HepG2 (cell line): ENCODE results near the gene PLEKHG4. TPM values are rescaled to one million over a fixed set of nuclear protein-coding genes. Genes with fewer than 3 reads are reported as not detected.

Experiments used
- ELF1 ChIP-seq: sonication (generic); formaldehyde crosslinking; IDR thresholded peaks from 2 replicates; pipeline ENCODE4 v1.4.0; 2020; ENCODE audit warnings: missing genetic modification reagents
- ERF ChIP-seq: IDR thresholded peaks from 2 replicates; pipeline ENCODE4 v1.6.1; 2018; ENCODE audit warnings: missing biosample characterization, missing genetic modification reagents
- GATAD1 ChIP-seq: IDR thresholded peaks from 2 replicates; pipeline ENCODE4 v1.6.1; 2016; ENCODE audit warnings: missing genetic modification reagents, missing compliant biosample characterization
- HOXD1 ChIP-seq: sonication (generic); formaldehyde crosslinking; IDR thresholded peaks from 2 replicates; pipeline ENCODE4 v1.5.0; 2020; ENCODE audit warnings: missing genetic modification reagents
- MBNL3 ChIP-seq: fragments of 250-450 bp; sonication (Bioruptor Pico); conservative IDR thresholded peaks from 2 replicates; pipeline ENCODE4 v1.8.0; 2022; ENCODE audit warnings: mild to moderate bottlenecking, inconsistent platforms
- NFE2 ChIP-seq: sonication (generic); formaldehyde crosslinking; IDR thresholded peaks from 2 replicates; pipeline ENCODE4 v1.4.0; 2020; ENCODE audit warnings: missing genetic modification reagents
- SAFB2 ChIP-seq: sonication (generic); formaldehyde crosslinking; IDR thresholded peaks from 2 replicates; pipeline ENCODE4 v1.5.1; 2020; ENCODE audit warnings: missing genetic modification reagents, low read depth, mild to moderate bottlenecking, borderline replicate concordance
- SOX5 ChIP-seq: IDR thresholded peaks from 2 replicates; pipeline ENCODE4 v1.6.1; 2016; ENCODE audit warnings: borderline replicate concordance
- SP4 ChIP-seq: sonication (generic); formaldehyde crosslinking; IDR thresholded peaks from 2 replicates; pipeline ENCODE4 v1.8.1; 2023; ENCODE audit warnings: mild to moderate bottlenecking, missing genetic modification reagents
- TAF1 ChIP-seq: sonication (generic); formaldehyde crosslinking; IDR thresholded peaks from 2 replicates; pipeline ENCODE4 v1.4.0; 2020; ENCODE audit warnings: missing genetic modification reagents
- TGIF2 ChIP-seq: IDR thresholded peaks from 2 replicates; pipeline ENCODE4 v1.6.1; 2016; ENCODE audit warnings: control low read depth, missing compliant biosample characterization
- ZNF343 ChIP-seq: sonication (generic); formaldehyde crosslinking; IDR thresholded peaks from 2 replicates; pipeline ENCODE4 v1.4.0; 2020; ENCODE audit warnings: mild to moderate bottlenecking, missing genetic modification reagents
- ZNF563 ChIP-seq: sonication (generic); formaldehyde crosslinking; IDR thresholded peaks from 2 replicates; pipeline ENCODE4 v1.8.0; 2022; ENCODE audit warnings: mild to moderate bottlenecking, moderate library complexity, missing genetic modification reagents
- polyA plus RNA-seq, 8 experiments: library from polyadenylated mRNA; depleted of rRNA in 3 of 8; stranded (reverse) in 7 of 8; unstranded in 1 of 8; fragments of >200 nt; fragmentation: Illumina TruSeq in 4 of 8; extraction: Trizol in 4 of 8; gene quantifications; 2 replicates each; pipeline versions ENCODE4 v1.2.1 to v1.2.3, GENCODE V29; 2011 to 2016; ENCODE audit warnings: low read depth in 4 of 8, missing spikeins in 1 of 8, mixed read lengths in 1 of 8; ENCODE audit not compliant: insufficient read depth in 1 of 8
- total RNA-seq, 5 experiments: library from RNA; depleted of rRNA; stranded (reverse); fragments of >200 nt; fragmentation: Illumina TruSeq; extraction: Trizol; gene quantifications; 2 replicates each; pipeline ENCODE4 v1.2.3, GENCODE V29; 2016; ENCODE audit warnings: low read depth in 1 of 5
- TF ChIP-seq, protein P1 (sequence below): sonication (generic); formaldehyde crosslinking; IDR thresholded peaks from 2 replicates; pipeline ENCODE4 v1.4.0; 2020; ENCODE audit warnings: mild to moderate bottlenecking, missing genetic modification reagents, borderline replicate concordance
- TF ChIP-seq, protein P2 (sequence below): sonication (generic); formaldehyde crosslinking; conservative IDR thresholded peaks from 2 replicates; pipeline ENCODE4 v1.4.0; 2020; ENCODE audit warnings: missing genetic modification reagents
- TF ChIP-seq, protein P3 (sequence below): sonication (generic); formaldehyde crosslinking; IDR thresholded peaks from 2 replicates; pipeline ENCODE4 v1.8.0; 2022; ENCODE audit warnings: low read depth, missing genetic modification reagents
- TF ChIP-seq, protein P4 (sequence below): sonication (generic); formaldehyde crosslinking; IDR thresholded peaks from 2 replicates; pipeline ENCODE4 v1.5.0; 2020; ENCODE audit warnings: mild to moderate bottlenecking, missing genetic modification reagents
- TF ChIP-seq, protein P5 (sequence below): sonication (generic); formaldehyde crosslinking; IDR thresholded peaks from 2 replicates; pipeline ENCODE4 v1.5.0; 2020; ENCODE audit warnings: missing genetic modification reagents

PLEKHG4 gene
- total and polyA plus RNA-seq, 2 of the 13 experiments (the other 11 are each of a cell fraction or from before 2014, with no cell fraction given), result 7.1 to 13.6 TPM

DNA sequence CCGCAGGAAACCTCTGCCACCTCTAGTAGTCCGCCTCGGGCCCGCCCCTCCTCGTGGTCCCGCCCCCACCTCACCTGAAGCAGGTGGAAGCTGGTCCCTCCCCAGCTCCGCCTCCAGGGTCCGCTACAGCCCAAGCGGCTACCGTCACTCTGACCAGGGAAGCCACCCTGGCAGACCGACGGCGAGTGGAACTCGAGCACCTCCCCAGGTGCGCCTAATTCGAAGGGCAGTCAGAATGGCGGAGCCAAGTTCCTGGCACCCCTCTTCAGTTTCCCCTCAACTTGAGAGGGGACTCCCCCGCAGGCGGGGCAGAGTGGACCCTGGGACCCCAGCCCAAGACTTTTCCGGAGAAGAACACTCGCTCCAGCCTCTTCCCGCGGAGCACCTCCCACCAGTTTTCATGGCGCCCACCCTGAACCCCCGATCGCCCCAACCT lies 32.6 kb upstream of the PLEKHG4 start (continued):
- TF ChIP-seq, protein P1, sequence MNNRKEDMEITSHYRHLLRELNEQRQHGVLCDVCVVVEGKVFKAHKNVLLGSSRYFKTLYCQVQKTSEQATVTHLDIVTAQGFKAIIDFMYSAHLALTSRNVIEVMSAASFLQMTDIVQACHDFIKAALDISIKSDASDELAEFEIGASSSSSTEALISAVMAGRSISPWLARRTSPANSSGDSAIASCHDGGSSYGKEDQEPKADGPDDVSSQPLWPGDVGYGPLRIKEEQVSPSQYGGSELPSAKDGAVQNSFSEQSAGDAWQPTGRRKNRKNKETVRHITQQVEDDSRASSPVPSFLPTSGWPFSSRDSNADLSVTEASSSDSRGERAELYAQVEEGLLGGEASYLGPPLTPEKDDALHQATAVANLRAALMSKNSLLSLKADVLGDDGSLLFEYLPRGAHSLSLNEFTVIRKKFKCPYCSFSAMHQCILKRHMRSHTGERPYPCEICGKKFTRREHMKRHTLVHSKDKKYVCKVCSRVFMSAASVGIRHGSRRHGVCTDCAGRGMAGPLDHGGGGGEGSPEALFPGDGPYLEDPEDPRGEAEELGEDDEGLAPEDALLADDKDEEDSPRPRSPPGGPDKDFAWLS (CRISPR knock-in tag), result 0 out of 2 replicates have a peak, but pooled peaks have one; percentile 3
- no peak for TF ChIP-seq TGIF2 (CRISPR knock-in tag)
- 0 out of 2 replicates have a peak, but pooled peaks have one; percentile 25 for TF ChIP-seq ZNF343
- no peak for TF ChIP-seq GATAD1 (CRISPR knock-in tag)
- TF ChIP-seq ERF (CRISPR knock-in tag), result no peak
- TF ChIP-seq ELF1 (CRISPR knock-in tag), result 0 out of 2 replicates have a peak, but pooled peaks have one; percentile 16
- TF ChIP-seq TAF1 (CRISPR knock-in tag), result no peak
- no peak for TF ChIP-seq SP4 (CRISPR knock-in tag)
- TF ChIP-seq, protein P2, sequence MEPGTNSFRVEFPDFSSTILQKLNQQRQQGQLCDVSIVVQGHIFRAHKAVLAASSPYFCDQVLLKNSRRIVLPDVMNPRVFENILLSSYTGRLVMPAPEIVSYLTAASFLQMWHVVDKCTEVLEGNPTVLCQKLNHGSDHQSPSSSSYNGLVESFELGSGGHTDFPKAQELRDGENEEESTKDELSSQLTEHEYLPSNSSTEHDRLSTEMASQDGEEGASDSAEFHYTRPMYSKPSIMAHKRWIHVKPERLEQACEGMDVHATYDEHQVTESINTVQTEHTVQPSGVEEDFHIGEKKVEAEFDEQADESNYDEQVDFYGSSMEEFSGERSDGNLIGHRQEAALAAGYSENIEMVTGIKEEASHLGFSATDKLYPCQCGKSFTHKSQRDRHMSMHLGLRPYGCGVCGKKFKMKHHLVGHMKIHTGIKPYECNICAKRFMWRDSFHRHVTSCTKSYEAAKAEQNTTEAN (CRISPR knock-in tag), result no peak
- TF ChIP-seq MBNL3 (CRISPR knock-in tag), result no peak
- TF ChIP-seq SOX5, result no peak
- TF ChIP-seq, protein P3, sequence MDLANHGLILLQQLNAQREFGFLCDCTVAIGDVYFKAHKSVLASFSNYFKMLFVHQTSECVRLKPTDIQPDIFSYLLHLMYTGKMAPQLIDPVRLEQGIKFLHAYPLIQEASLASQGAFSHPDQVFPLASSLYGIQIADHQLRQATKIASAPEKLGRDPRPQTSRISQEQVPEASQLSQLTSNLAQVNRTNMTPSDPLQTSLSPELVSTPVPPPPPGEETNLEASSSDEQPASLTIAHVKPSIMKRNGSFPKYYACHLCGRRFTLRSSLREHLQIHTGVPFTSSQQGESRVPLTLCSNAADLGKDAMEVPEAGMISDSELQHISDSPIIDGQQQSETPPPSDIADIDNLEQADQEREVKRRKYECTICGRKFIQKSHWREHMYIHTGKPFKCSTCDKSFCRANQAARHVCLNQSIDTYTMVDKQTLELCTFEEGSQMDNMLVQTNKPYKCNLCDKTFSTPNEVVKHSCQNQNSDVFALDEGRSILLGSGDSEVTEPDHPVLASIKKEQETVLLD (CRISPR knock-in tag), result no peak
- TF ChIP-seq, protein P4, sequence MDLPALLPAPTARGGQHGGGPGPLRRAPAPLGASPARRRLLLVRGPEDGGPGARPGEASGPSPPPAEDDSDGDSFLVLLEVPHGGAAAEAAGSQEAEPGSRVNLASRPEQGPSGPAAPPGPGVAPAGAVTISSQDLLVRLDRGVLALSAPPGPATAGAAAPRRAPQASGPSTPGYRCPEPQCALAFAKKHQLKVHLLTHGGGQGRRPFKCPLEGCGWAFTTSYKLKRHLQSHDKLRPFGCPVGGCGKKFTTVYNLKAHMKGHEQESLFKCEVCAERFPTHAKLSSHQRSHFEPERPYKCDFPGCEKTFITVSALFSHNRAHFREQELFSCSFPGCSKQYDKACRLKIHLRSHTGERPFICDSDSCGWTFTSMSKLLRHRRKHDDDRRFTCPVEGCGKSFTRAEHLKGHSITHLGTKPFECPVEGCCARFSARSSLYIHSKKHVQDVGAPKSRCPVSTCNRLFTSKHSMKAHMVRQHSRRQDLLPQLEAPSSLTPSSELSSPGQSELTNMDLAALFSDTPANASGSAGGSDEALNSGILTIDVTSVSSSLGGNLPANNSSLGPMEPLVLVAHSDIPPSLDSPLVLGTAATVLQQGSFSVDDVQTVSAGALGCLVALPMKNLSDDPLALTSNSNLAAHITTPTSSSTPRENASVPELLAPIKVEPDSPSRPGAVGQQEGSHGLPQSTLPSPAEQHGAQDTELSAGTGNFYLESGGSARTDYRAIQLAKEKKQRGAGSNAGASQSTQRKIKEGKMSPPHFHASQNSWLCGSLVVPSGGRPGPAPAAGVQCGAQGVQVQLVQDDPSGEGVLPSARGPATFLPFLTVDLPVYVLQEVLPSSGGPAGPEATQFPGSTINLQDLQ (CRISPR knock-in tag), result 0 out of 2 replicates have a peak, but pooled peaks have one; percentile 47
- TF ChIP-seq, protein P5, sequence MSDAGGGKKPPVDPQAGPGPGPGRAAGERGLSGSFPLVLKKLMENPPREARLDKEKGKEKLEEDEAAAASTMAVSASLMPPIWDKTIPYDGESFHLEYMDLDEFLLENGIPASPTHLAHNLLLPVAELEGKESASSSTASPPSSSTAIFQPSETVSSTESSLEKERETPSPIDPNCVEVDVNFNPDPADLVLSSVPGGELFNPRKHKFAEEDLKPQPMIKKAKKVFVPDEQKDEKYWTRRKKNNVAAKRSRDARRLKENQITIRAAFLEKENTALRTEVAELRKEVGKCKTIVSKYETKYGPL, result no peak
- TF ChIP-seq ZNF563 (CRISPR knock-in tag), result no peak
- peak; percentile 38; the same call in 1 of the 2 replicates for TF ChIP-seq HOXD1
- no peak for TF ChIP-seq SAFB2 (CRISPR knock-in tag)
- no peak for TF ChIP-seq NFE2 (CRISPR knock-in tag)
